ENCODE data around the gene CPED1.
"Not testable (repeated sequence)": the region's sequence is repeated elsewhere in the genome, so short reads cannot be mapped to it uniquely, and the experiment has no call there.

CPED1 gene

GRCh38 chr7:121267612-121268011 is 279.1 kb downstream of the CPED1 start:
- no peak for DNase-seq

- DNase-seq = no peak
Observed at GRCh38 chr7:121269798-121270197, 281.3 kb downstream of the CPED1 start.

- DNase-seq = no peak
Observed at GRCh38 chr7:121271098-121271497, 282.6 kb downstream of the CPED1 start.

GRCh38 chr7:121271916-121272315 is 283.4 kb downstream of the CPED1 start:
- no peak for DNase-seq

- no peak for DNase-seq
Observed at GRCh38 chr7:121272676-121273075, 284.2 kb downstream of the CPED1 start.

- DNase-seq = no peak
Observed at GRCh38 chr7:121273467-121274167, 285.1 kb downstream of the CPED1 start.

GRCh38 chr7:121274467-121274866 is 286.0 kb downstream of the CPED1 start:
- no peak for DNase-seq

- no peak for DNase-seq
Observed at GRCh38 chr7:121275204-121275603, 286.7 kb downstream of the CPED1 start.

- no peak for DNase-seq
Observed at GRCh38 chr7:121276313-121276712, 287.8 kb downstream of the CPED1 start.

- no peak for DNase-seq
Observed at GRCh38 chr7:121278120-121279021, 289.9 kb downstream of the CPED1 start.

- no peak for DNase-seq
Observed at GRCh38 chr7:121279060-121279620, 290.6 kb downstream of the CPED1 start.

GRCh38 chr7:121279822-121280221 is 291.3 kb downstream of the CPED1 start:
- DNase-seq = no peak

GRCh38 chr7:121280656-121281055 is 292.1 kb downstream of the CPED1 start:
- no peak for DNase-seq

- no peak for DNase-seq
Observed at GRCh38 chr7:121282129-121282528, 293.6 kb downstream of the CPED1 start.

GRCh38 chr7:121285066-121285667 is 296.7 kb downstream of the CPED1 start:
- no peak for DNase-seq

- DNase-seq = no peak
Observed at GRCh38 chr7:121286186-121286585, 297.7 kb downstream of the CPED1 start.

GRCh38 chr7:121286742-121287734 is 298.5 kb downstream of the CPED1 start:
- no peak for DNase-seq

GRCh38 chr7:121288894-121289293 is 300.4 kb downstream of the CPED1 start:
- DNase-seq = no peak

GRCh38 chr7:121289930-121290329 is 301.4 kb downstream of the CPED1 start:
- not testable (repeated sequence) for DNase-seq

- no peak for DNase-seq
Observed at GRCh38 chr7:121294448-121294992, 306.0 kb downstream of the CPED1 start.

- DNase-seq = no peak
Observed at GRCh38 chr7:121297843-121298242, 309.3 kb downstream of the CPED1 start.

GRCh38 chr7:121298831-121299239 is 310.3 kb downstream of the CPED1 start:
- no peak for DNase-seq
